HG03460 (cell line): ENCODE data around the gene PITPNM1.

Source experiments
- ATAC-seq: cut with Tn5 transposase; IDR thresholded peaks from one replicate; pipeline ENCODE4 v1.9.1; 2021; ENCODE audit not compliant: unreplicated experiment

Gene PITPNM1

DNA sequence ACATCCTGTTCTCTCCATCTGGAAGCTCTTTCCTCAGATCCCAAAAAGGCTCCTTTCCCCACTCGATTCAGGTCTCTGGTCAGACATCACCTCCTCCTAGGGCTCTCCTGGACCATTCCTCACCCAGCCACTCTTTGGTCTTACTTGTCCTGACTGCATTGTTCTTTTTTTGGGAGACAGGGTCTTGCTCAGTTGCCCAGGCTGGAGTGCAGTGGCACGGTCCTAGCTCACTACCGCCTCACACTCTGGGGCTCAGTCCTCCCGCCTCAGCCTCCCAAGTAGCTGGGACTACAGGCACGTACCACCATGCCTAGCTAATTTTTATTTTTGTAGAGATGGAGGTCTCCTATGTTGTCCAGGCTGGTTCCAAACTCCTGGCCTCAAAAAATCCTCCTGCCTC, 59.6 kb downstream of the PITPNM1 start:
- no peak for ATAC-seq

GRCh38 chr11:67442504-67443404, 62.4 kb downstream of the PITPNM1 start:
- no peak for ATAC-seq
